HG03066 (cell line): ENCODE measurements around the gene GTPBP6.
"Not testable (repeated sequence)": the region's sequence is repeated elsewhere in the genome, so short reads cannot be mapped to it uniquely, and the experiment has no call there.

Experiments used
- ATAC-seq: cut with Tn5 transposase; IDR thresholded peaks from one replicate; pipeline ENCODE4 v1.9.1; 2021; ENCODE audit warnings: low read depth; ENCODE audit not compliant: unreplicated experiment

GTPBP6 gene

DNA sequence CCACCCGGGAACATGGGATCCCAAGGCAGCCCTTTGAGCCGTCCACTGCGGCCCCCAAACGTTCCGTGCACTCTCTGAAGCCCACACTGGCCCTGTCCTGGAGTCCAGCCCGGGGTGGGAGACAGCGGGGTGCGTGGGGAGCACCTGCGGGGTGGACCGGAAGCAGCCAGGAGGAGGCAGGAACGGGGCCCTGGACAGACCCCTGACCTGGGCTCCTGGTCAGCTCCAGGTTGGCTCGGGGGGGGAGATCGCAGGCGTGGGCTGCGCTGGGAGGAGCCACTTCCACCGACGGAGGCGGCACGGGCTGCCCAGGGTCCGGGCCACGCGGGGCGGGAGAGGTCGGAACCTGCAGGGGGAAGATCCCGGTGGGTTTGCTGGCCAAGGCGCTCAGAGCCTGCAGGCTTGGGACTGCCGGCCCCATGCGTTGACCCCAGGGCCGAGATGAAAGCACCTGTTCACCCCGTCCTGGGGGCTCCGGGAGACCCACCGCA lies 43.1 kb downstream of the GTPBP6 start:
- ATAC-seq = peak; percentile 19

DNA sequence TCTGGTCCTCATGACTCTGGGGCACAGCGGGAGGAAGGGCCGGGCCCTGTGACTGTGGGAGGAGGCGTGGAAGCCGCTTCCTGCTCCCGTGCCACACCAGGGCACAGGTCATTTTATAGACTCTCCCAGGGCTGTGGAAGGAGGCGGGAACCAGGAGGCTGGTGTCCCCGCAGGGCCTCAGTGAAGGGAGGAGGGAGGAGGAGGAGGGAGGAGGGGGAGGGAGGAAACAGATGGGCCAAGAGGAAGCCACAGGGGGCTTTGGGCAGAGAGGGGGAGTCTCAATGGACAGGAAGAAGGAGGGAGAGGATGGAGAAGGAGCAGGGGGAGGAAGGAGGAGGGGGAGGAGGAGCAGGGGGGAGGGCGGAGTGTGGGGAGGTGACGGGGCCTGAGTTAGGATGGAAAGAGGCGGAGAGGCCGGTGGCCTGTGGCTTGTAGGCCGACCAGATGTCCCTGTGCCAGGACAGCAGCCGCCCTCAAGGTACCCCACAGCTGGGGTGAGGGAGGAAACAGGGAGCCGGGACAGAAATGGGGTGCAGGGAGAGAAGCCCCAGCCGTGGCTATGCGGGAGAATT lies 43.6 kb downstream of the GTPBP6 start:
- no peak for ATAC-seq

DNA sequence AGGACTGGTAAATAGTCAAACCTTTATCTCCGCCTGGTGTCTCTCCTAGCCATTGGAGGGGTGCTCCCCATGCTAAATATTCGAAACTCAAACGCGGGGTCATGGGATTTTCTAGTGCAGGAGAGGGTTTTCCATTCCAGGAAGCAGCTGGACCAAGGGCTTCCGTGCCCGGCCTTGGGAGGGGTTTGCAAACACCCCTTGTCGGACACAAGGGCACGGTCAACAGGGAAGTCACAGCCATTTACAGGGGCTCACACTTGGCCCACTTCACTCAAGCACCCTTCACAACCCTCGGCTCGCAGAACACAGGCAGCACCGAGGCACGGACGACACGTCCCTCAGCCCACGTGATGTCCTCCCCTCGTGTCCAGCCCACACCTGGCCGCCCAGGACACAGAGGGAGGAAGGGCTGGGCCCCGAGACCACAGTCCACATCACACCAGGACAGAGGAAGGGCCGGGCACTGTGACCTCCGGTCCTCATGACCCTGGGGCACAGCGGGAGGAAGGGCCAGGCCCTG lies 47.7 kb downstream of the GTPBP6 start:
- ATAC-seq = no peak

GRCh38 chrX:267771-268261 lies 50.8 kb downstream of the GTPBP6 start:
- ATAC-seq = no peak

DNA sequence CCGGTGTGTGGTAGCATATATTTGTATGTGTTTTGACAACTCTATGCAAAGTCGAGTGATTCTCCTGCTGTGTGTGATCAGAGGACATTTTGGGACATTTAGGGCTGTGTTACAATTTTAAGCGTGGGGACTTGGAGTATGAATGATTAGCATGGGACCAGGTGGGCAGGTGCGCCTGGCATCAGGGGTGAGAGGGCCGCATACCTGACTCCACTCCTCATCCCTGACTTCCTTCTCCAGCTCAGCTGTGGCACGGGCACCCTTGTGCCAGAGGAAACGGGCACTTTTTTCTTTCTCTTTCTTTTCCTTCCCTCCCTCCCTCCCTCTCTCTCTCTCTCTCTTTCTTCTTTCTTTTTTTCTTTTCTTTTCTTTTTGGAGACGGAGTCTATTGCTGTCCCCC lies 53.1 kb downstream of the GTPBP6 start:
- ATAC-seq = no peak

GRCh38 chrX:264634-265455 lies 53.8 kb downstream of the GTPBP6 start:
- no peak for ATAC-seq

DNA sequence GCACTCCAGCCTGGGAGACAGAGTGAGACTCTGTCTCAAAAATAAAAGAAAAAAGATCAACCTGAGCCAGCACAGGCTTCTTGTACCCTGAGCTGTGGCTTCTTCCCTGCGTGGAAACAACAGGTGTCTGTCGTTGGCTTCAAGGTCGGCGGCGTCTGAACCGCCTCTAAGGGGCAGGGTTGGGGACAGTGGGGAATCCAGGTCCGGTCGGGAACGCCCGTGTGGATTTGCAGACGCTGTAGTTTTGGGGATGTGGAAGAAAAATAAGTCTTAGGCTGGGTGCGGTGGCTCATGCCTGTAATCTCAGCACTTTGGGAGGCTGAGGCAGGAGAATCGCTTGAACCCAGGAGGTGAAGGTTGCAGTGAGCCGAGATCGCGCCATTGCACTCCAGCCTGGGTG lies 54.6 kb downstream of the GTPBP6 start:
- ATAC-seq = not testable (repeated sequence)

DNA sequence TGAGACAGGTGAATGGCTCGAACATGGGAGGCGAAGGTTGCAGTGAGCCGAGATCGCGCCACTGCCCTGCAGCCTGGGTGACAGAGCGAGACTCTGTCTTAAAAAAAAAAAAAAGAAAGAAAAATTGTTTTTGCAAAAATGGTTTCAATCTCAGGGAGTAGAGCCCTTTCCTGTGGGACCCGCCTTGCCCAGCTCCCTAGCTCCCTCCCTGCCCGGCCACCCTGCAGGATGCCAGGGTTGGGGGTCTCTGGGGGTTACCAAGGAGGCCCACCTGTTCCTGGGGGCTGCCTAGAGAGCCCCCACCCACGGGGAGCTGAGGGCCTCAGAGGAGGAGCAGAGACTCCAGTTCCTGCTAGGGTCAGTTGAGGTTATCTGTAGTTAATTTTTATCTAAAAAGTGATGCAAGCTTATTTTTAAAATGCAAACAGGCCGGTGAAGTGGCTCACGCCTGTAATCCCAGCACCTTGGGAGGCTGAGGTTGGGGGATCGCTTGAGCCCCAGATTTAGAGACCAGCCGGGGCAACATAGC lies 56.2 kb downstream of the GTPBP6 start:
- ATAC-seq = peak; percentile 69

DNA sequence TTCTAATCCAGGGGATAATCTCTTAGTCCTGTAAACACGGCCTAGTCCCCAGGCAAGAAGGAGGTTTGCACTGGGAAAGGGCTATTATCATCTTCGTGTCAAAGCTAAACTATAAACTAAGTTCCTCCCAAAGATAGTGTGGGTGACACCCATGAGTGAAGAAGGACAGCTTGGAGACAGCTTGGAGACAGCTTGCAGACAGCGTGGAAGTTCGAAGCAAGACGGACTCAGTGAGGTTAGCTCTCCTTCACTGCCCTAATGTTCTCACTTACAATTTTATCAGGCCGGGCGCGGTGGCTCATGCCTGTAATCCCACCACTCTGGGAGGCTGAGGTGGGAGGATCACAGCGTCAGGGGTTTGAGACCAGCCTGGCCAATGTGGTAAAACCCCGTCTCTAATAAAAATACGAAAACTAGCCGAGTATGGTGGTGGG lies 56.7 kb downstream of the GTPBP6 start:
- ATAC-seq = no peak

GRCh38 chrX:261167-261918 lies 57.3 kb downstream of the GTPBP6 start:
- no peak for ATAC-seq

DNA sequence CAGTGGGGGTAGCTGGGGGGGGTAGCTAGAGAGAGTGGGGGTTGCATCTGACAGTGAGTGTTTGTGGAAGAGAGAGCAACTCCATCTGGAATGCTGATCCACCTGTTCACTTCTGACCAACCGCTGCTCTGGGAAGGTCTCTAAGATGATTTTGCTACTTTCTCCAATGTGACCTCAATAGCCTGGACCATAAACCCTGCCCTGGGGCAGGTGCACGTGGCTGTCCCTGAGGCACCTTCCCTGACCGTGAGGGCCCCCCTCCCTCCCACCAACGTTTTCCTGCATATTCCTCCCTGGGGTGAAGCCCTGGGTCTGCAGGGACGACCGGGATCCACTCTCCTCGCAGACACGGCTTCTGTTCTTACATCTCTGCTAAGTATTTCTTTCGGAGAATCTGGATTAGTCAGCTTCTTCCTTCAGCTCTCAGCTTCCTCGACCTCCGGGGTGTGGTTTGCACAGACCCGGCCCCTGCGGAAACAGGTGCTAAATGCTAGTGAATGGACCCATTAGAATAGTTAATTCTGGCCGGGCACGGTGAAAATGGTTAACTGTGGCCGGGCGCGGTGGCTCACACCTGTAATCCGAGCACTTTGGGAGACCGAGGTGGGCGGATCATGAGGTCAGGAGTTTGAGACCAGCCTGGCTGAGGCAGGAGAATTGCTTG lies 58.8 kb downstream of the GTPBP6 start:
- no peak for ATAC-seq

- no peak for ATAC-seq
Observed at GRCh38 chrX:258291-259040, 60.1 kb downstream of the GTPBP6 start.

GRCh38 chrX:257681-258289 lies 60.8 kb downstream of the GTPBP6 start:
- ATAC-seq = no peak

GRCh38 chrX:257054-257453 lies 61.5 kb downstream of the GTPBP6 start:
- not testable (repeated sequence) for ATAC-seq

DNA sequence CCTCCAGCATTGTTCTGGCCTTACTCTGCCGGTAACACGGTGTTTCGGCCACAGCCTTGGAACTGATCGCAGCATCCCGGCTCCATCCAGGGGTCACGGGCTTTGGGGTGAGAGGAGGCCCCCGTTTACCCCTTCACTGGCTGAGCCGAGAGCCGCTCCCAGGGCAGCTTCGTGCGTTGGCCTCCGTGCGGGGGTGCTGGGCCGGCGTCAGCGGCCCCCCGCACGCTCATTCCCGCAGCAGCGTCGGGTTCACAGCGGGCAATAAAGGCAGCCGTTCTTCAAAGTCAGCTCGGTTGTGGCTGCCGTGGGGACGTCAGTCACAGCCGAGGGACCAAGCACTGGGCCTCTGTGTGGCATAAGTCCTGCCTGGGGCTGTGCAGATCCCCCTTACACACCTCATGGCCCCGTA lies 62.7 kb downstream of the GTPBP6 start:
- no peak for ATAC-seq
